ENCODE data around the gene C1orf159. TPM values are rescaled to one million over a fixed set of nuclear protein-coding genes. Genes with fewer than 3 reads are reported as not detected.

C1orf159 gene
- total and polyA plus RNA-seq, 7 donors, result 1.5 to 6.7 (median 3.5) TPM

- Histone ChIP-seq H3K4me1 (no peaks in the 10 kb centered on the region), H3K4me3 (no peak overlapping the region), H3K36me3 (ENCODE audit: insufficient read depth in 1 of 2, low read depth in 1 of 2) (no peaks in the 10 kb centered on the region), H3K27me3 (ENCODE audit: insufficient read depth in 3 of 3, low read length in 2 of 3) (peaks cover 0 to 17% (median 0%) of the 10 kb centered on the region in 3 donors), H3K27ac (no peak overlapping the region), H3K9me3 (no peaks in the 10 kb centered on the region)
- TF ChIP-seq CTCF (IDR thresholded peaks at IDR 0.05), result no peak
- ATAC-seq, result no peak
- 93 to 95% (median 93%) methylated on average over 16 to 21 of the region's 21 CpGs for WGBS, 3 donors
- intact Hi-C loops (cut with DNase I), result no loop called here
- no peak for DNase-seq
Observed at GRCh38 chr1:1151306-1151705, 35.4 kb upstream of the C1orf159 start.

DNA sequence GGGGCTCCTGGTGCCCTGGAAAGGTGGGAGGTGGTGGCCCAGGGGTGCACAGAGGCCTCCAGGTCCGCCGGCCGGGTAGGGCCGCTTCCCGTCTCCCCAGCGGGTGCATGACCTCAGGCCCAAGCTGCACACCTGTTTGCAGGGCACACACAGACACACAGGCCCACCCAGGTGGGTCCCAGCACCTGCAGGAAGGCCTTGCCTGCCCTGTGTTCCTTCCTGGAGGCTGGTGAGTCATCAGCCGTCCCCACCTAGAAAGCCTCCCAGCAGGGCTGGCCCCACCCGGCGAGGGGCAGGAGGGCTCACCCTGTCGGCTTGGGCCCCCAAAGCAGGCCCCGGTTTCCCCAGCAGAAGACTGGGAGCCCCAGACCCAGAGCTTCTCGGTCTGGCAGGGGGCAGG is 34.2 kb upstream of the C1orf159 start:
- H3K27ac ChIP-seq, result no peak overlapping the region
- intact Hi-C loops (cut with DNase I), result no loop called here
- 78 to 87% (median 86%) methylated on average over 6 to 12 of the region's 12 CpGs for WGBS, 3 donors
- no peaks in the 10 kb centered on the region for H3K4me1 ChIP-seq
- no peak overlapping the region for H3K4me3 ChIP-seq
- TF ChIP-seq CTCF (IDR thresholded peaks at IDR 0.05), result no peak
- H3K9me3 ChIP-seq, result no peaks in the 10 kb centered on the region
- peaks cover 0 to 16% (median 0%) of the 10 kb centered on the region in 3 donors for H3K27me3 ChIP-seq (ENCODE audit: insufficient read depth in 3 of 3, low read length in 2 of 3)
- ATAC-seq (no peak), DNase-seq (no peak)
- H3K36me3 ChIP-seq (ENCODE audit: insufficient read depth in 1 of 2, low read depth in 1 of 2), result no peaks in the 10 kb centered on the region

- Histone ChIP-seq H3K27me3 (ENCODE audit: insufficient read depth in 3 of 3, low read length in 2 of 3) (peaks cover 0 to 18% (median 0%) of the 10 kb centered on the region in 3 donors), H3K36me3 (ENCODE audit: insufficient read depth in 1 of 2, low read depth in 1 of 2) (no peaks in the 10 kb centered on the region), H3K4me1 (no peaks in the 10 kb centered on the region), H3K4me3 (no peak overlapping the region), H3K9me3 (no peaks in the 10 kb centered on the region), H3K27ac (no peak overlapping the region)
- ATAC-seq (no peak), DNase-seq (no peak)
- TF ChIP-seq CTCF (IDR thresholded peaks at IDR 0.05), result no peak
- 78 to 84% (median 82%) methylated on average over 11 to 15 of the region's 15 CpGs for WGBS, 3 donors
- intact Hi-C loops (cut with DNase I), result no loop called here
Observed at GRCh38 chr1:1149416-1149815, 33.5 kb upstream of the C1orf159 start.

GRCh38 chr1:1148569-1148968 is 32.7 kb upstream of the C1orf159 start:
- no peak for ATAC-seq
- H3K4me3 ChIP-seq, result no peak overlapping the region

More at GRCh38 chr1:1148569-1148968, 32.7 kb upstream of the C1orf159 start:
- no peak for TF ChIP-seq CTCF (IDR thresholded peaks at IDR 0.05)
- intact Hi-C loops (cut with DNase I), result no loop called here
- Histone ChIP-seq H3K27ac (no peak overlapping the region), H3K9me3 (no peaks in the 10 kb centered on the region), H3K4me1 (no peaks in the 10 kb centered on the region), H3K36me3 (ENCODE audit: insufficient read depth in 1 of 2, low read depth in 1 of 2) (no peaks in the 10 kb centered on the region), H3K27me3 (ENCODE audit: insufficient read depth in 3 of 3, low read length in 2 of 3) (peaks cover 0 to 18% (median 0%) of the 10 kb centered on the region in 3 donors)
- no peak for DNase-seq
- 70 to 76% (median 73%) methylated on average over 24 of the region's 24 CpGs for WGBS, 3 donors
